GM19324 (cell line): ENCODE results near the gene ARHGEF9.
"Not testable (repeated sequence)": the region's sequence is repeated elsewhere in the genome, so short reads cannot be mapped to it uniquely, and the experiment has no call there.

Experiments used
- ATAC-seq: cut with Tn5 transposase; IDR thresholded peaks from one replicate; pipeline ENCODE4 v1.9.1; 2021; ENCODE audit warnings: mild to moderate bottlenecking, moderate library complexity; ENCODE audit not compliant: unreplicated experiment, low FRiP score

ARHGEF9 gene

DNA sequence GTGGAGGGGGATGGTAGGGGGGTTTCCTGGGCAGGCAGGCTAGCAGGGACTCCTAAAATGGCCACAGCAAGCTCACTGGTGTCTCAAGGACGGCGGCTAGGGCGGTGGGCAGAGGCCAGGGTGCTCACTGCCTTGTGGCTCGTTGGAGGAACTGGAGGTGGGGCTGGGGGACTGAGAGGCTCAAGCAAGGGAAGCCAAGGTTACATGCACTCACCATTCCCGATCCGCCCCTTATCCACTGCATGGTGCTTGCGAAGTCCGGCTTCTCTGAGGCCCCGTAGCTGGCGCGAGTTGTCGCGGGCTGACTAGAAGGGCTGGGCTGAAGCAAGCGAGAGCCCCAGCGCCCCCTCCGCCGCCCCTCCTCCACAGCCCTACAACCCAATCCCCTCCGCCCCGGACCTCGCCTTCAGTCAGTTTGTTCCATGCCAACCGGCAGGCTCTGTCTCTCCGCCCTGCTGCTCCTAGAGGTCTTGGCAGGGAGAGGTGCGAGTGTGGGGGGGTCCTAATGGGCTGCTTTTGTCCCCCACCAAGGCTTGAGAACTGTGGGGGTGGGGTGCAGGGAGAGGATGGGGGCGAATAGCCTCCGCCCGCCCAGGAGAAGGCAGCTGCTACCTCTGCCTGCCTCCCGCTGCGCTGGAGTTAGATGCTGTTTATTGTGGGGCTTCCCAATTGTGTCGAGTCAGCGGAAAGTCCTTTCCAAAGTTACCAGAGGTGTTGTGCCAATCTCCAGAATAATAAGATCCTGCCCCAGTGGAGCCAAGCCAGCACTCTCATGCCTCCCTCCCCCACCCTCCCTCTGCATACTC, at the start of gene ARHGEF9:
Gene ARHGEF9, minus strand, starts transcription at position 313 of the 806 bp plus-strand sequence. Its CDS starts 69 bp downstream, at position 244.
- ATAC-seq = no peak

DNA sequence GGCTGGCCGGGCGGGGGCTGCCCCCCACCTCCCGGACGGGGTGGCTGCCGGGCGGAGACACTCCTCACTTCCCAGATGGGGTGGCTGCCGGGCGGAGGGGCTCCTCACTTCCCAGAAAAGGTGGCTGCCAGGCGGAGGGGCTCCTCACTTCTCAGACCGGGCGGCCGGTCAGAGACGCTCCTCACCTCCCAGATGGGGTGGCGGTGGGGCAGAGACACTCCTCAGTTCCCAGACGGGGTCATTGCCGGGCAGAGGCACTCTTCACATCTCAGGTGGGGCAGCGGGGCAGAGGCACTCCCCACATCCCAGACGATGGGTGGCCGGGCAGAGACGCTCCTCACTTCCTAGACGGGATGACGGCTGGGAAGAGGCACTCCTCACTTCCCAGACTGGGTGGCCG, 40.4 kb upstream of the ARHGEF9 start:
- ATAC-seq = not testable (repeated sequence)

DNA sequence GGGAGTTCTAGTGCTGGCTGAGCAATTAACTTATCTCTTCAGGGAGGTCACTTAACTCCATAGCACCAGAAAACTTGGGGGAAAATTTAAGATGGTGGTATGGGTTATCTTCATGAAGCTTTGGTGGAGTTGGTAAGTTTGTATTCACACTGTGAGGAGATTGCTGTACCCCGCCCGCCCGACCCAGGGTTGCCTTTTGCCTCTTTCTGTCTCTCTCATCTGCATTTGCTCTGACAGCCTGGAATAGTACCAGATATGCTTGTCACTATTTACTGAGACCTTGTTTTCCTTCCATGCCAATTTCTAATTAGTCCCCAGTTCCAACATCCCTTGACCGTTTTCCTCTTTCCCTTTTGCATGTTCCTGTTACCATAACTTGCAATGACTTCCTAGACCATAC, 33.1 kb upstream of the ARHGEF9 start:
- no peak for ATAC-seq

DNA sequence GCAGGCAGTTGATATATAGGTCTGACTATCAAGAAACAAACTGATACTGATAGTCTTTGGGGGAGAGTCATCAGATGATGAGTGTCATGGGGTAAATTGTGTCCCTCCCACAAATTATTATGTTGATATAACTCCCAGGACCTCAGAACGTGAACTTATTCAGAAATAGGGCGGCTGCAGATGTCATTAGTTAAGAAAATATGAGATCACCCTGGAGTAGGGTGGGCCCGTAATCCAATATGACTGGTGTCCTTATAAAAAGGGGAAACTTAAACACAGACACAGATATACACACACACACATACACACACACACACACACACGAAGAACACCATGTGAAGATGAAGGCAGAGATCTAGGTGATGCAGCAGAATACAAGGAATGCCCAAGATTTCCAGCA, 32.7 kb upstream of the ARHGEF9 start:
- no peak for ATAC-seq

DNA sequence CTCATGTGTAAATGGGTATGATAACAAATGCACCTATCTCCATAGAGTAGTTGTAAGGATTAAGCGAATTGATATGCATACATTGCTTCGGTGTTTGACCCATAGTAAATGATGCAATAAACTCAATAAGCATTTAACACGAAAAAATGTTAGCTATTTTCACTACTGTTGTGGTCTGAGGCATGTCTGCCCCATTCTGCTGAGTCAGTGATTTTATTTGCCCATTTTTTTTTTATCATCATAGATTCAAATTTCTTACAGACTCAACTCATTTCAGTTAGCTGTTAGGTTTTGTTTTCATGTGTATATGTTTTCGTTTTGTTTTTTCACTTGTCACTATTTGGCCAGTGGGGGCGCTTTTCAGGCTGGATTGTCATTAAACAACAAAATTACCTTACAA, 27.8 kb upstream of the ARHGEF9 start:
- ATAC-seq = no peak

DNA sequence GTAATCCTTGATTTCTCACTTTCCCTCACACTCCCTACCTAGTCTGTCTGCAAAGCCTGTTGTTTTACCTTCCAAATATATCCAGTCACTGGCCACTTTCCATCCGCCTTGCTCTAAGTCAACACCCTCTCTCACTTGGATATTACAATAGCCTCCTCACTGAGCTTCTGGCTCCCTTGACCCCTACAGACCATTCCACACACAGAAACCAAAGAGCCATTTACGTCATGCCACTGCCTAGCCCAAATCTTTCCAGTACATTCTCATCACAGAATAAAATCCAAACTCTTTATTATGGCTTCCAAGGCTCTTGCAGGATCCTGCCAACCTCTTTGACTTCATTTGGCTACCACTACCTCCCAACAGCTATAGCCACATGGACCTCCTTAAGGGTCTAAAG, 25.7 kb upstream of the ARHGEF9 start:
- ATAC-seq = no peak

DNA sequence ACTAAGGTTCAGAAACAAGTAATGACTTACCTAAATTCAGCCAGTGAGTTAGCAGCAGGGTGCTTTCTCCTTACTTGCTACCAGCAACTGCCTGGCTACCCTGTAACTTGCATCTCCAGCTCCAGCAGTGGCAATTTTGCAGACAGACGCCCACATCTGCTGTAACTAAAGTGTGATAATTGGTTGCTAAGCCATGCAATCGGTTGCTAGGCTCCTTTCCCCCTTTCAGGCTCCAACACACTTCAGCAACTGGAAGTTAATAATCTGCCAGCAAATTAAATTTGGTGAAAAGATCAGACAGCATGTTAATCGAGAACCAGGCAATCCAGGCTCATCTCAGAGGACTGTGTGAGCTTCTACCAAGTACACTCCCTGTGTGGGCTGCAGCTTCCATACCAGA, 24.2 kb upstream of the ARHGEF9 start:
- ATAC-seq = no peak

DNA sequence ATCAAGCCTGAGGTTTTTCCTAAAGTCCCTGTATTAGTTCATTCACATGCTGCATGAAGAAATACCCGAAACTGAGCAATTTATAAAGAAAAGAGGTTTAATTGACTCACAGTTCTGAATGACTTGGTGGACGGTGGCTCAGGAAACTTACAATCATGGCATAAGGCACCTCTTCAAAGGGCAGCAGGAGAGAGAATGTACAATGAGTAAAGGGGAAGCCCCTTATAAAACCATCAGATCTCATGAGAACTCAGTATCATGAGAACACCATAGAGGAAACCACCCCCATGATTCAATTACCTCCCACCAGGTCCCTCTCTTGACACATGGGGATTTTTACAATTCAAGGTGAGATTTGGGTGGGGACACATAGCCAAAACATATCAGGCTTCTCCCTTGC, 10.4 kb upstream of the ARHGEF9 start:
- not testable (repeated sequence) for ATAC-seq

DNA sequence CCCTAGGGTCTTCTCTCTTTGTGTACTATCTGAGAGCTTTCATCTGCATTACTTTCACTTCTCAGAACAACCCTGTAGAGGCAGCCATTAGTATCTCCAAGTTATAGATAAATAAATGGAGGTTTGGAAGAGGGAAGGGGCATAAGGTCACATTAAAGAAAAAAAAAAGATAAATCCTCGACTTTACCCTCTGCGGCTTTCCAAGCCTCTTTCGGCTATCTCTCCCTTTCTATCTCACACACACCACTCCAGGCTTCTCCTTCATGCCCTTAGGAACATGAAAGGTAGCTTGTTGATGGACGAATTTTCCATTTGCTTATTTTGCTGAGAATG, 660 bp upstream of the ARHGEF9 start:
- ATAC-seq = no peak

DNA sequence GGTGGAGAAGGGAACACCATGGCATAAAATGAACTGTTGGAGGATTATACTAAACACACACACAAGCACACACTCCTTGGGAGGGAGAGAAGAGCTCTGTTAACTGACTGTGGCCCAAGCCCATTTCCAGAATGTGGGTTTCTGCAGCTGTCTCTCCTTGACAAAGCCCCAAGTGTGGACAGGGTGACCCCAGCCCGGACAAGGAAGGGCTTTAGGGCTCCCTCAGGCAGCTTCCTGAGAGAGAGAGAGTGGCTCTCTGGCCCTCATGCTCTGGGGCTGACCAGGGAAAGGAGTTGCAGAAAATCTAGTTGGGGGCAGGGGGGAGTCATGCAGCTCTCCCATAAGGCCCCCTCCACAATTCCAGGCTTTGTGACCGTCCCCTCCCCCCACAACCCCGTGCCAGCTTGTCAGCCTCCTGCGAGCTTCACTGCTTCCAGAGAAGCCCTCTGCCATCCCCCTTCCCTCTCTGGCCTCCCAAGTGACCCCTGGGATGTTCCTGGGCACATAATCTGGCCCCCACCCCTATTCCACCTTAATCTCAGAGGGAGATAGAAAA, 590 bp downstream of the ARHGEF9 start:
- no peak for ATAC-seq

DNA sequence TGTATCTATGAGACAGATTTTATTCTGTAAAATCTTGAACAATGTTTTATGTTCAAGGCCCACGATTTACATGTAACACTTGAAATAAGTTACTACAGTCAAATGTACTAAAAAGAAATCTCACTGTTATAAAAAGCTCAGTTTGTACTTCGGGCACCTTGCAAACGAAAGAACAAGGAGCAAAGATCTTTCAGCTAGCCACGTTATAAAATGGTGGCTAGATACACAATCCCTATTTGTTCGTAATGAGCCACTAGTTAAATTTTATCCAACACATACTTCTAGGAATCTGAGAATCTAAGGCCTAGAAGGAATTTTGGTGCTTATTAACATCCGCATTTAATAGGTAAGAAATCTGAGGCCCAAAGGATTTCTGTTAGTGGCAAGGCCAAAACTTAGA, 2.5 kb downstream of the ARHGEF9 start:
- ATAC-seq = no peak

DNA sequence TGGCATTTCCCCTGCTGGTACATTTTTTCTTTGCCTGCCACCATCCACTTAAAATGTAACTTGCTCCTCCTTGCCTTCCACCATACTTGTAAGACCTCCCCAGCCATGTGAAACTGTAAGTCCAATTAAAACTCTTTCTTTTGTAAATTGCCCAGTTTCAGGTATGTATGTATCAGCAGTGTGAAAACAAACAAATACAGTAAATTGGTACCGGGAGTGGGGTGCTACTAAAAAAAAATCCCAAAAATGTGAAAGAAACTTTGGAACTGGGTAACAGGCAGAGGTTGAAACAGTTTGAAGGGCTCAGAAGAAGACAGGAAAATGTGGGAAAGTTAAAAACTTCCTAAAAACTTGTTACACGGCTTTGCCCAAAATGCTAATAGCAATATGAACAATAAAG, 16.3 kb downstream of the ARHGEF9 start:
- ATAC-seq = no peak

DNA sequence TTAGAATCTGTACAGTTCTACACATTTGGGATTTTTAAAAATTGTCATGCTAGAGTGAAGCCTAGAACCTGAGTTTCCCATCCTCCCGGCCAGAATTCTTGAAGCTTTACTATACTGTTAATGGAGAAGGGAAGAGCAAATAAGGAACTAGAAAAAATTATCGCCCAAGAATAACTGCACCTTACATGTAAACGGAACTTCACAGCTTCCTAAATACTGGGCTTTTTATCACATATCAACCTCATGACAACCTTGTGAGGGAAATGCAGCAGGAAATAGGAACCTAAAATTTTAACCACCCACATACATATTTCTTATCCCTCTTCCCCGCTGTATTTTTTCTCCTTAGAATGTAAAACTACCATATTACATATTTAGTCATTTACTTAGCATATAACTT, 19.3 kb downstream of the ARHGEF9 start:
- ATAC-seq = no peak

DNA sequence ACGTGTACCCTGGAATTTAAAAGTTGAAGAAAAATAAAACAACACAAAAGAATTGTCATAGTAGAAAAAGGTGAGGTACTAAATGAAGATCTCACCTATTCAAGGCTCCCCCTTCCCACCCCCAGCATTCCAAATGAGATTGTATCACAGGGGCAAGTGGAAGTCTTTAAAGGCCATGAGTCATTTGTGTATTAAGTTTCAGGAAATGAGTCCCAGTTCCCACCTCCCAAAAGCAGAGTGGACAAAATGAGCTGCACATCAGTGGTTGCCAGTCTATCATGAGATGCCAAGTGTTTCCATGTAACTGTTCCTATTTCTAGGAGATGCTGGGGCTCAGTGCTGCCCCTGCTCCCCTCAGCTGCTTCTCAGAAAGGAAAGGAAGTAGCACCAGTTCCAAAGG, 20.1 kb downstream of the ARHGEF9 start:
- no peak for ATAC-seq

DNA sequence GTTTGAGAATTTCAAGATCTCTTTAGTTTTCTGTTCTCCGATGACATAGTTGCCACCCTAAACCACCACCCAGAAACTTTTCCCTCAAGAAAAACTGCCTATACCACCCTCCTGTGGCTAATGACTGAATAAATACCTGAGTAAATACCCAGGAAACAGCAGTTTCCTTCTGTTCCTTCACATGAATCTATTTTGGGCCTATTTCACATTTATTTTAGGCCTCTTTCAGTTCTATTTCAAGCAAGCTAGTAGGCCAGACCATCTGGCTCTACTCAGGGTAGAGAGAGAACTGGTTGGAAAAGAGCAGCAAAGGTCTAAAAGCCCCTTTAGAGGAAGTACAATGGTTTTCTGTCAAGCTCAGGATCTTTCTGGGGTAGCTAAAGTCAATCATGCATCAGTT, 23.4 kb downstream of the ARHGEF9 start:
- ATAC-seq = no peak

DNA sequence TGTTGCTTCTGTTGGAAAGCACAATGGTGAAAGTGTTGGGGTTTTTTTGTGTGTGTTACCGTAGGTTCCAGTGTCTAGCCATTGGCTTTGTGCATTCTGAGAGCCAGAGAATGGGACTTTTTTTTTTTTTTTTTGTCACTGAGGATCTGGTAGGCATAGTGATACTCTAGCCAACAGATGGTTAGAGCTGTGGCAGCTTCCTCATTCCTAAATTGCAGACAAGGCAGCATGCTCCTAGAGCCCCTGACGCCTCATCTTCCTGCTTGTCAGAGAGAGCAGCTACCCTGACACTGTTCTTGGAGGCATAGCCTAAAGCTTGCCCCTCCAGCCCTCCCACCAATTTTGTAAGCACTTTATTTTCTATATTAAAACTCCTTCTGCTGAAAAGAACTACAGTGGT, 27.0 kb downstream of the ARHGEF9 start:
- ATAC-seq = no peak

DNA sequence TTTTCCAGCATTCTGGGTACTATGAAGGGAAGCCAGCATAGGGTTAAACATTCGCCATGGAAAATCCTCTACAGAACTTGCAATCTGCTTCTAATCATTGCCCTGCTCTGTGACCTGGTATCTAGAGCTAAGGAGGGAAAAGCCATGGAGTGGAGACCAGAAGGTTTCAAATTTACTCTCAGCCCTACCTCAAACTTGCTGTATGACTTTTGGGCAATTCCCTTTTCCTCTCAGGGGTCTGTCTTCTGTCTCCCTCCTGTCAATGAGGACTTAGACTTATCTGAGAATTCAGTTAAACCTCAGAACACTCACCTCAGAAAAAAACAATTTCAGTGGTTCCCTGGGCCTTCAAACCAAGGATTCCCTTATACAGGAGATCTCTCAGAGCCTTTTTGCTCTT, 29.1 kb downstream of the ARHGEF9 start:
- ATAC-seq = no peak

DNA sequence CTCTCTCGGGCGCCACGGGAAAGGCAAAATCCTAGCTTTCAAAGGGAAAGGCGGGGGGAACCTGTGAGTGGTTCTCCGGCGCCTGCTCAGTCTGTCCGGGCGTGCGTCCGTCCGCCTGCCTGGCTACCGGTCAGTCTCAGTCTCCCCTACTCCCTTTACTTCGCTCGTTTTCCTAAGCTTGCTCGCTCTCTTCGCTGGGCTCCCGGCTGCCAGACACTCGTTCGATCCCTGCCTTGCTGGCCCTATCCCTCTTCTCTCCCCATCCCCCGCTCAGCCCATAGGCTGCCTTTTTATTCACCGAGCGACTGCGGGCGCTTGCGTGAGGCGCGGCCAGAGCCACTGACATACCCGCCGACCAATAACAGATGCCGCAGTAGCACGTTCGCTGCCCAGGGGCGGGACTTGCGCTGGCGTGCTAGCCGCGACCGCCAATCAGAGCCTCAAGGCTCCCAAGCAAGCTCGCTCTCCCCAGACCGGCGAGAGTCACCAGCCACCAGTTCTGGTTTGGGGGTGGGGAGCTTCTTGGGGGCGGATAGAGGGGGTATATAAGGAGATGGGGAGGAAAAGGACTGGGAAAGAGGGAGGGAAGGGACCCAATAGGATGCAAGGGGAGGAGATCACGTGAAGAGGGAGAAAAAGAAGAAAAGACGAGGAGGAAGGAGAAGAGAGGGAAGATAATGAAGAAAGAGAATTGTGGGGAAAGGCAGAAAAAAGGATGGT, 30.0 kb downstream of the ARHGEF9 start:
- ATAC-seq = peak; percentile 99

DNA sequence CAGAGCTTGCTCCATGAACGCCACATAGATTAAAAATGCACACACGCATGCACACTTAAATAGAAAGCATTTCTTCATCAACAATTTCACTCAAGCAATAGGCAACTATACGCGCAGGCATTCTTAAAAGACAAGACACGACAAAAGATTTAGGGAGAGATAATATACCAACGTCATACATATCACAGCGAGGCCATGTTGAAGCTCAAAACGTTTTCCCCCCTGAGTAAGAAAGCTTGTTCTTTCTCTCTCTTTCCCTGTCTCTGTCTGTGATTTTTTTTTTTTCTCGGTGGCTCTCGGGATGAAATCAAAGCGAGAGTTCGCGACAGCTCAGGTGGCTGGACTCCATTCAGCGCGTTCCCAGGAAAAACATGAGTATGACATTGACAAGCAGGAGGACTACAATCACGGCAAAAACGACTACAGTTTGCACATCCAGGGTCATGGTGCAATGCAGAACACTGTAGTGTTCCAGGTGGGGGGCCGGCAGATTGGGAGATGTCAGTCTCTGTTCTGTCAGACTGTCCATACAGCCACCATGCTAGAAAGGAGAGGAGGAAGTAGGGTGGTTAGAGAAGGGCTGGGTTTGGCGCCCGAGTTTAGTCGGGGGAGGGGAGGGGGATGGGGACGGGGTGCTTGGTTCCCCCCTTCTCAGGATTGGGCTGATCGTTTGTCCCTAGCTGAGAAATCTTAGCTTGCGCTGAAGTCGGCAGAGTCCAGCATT, 30.7 kb downstream of the ARHGEF9 start:
- peak; percentile 39 for ATAC-seq

DNA sequence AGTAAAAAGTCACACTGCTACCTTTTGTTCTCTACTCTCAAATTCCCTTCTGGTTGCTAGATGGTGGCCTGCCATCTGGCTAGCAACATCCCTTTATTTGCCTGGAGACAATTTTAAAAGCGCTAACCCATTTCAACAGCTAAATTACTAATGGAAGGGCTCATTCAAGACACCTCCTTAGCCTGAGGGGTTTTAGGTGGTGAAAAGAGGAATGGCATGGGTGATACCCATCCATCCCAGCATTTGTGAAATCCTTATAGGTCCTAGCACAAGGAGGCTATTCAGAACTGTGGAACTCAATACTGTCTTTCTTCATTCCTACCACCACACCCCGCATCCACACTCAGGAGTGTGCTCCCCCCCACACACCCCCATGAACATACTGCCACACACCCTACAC, 33.5 kb downstream of the ARHGEF9 start:
- no peak for ATAC-seq

DNA sequence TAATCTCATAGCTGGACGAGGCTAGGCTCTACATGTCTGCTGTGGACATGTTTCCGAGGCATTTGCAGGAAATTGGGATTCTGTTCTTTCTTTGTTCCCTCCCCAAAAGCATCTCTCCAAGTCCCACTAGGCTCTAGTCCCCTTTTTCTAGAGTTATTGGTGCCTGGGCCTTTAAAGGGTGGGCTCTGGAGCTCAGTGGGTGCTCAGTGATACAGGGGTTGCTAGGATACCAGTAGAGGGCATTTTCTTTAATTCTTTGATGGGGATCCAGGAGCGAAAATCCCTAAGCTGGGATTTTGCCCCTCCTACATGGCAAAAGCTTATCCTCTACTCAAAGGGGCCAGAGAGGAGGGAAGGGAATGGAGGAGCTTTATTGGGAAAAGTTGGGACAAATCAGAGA, 34.2 kb downstream of the ARHGEF9 start:
- no peak for ATAC-seq
